Ovary (tissue), 3 donors: ENCODE data around the gene ASPSCR1.

Source experiments
- CTCF ChIP-seq, 3 donors: fragments of 450-650 bp in 2 of 3; fragments of 200-600 bp in 1 of 3; IDR thresholded peaks; one replicate each; pipeline versions ENCODE4 v1.5.1 to v1.8.0; 2016 to 2022; ENCODE audit warnings: antibody characterized with exemption in 3 of 3, mild to moderate bottlenecking in 1 of 3
- POLR2A ChIP-seq: fragments of 450-650 bp; IDR thresholded peaks from one replicate; pipeline ENCODE4 v1.6.1; 2017; ENCODE audit warnings: antibody characterized with exemption, mild to moderate bottlenecking, moderate library complexity
- donor health status: DM: no; HTN: no; CAD: no.

GRCh38 chr17:81998212-81998611 lies 20.8 kb downstream of the ASPSCR1 start:
- TF ChIP-seq POLR2A = no peak
- TF ChIP-seq CTCF (IDR thresholded peaks at IDR 0.05) = no peak
